Astrocyte of the cerebellum (primary cell): ENCODE results near the gene KRT85.

ENCODE experiments used
- DNase-seq: peaks from one replicate; pipeline ENCODE4 v3.0.0-alpha.2; 2011; ENCODE audit warnings: low read depth
- H3K4me3 ChIP-seq: 2 replicates; pipeline ENCODE4 v1.5.1; 2011; ENCODE audit warnings: mild to moderate bottlenecking, low read depth, low read length, moderate library complexity
- CTCF ChIP-seq: IDR thresholded peaks from 2 replicates; pipeline ENCODE4 v1.5.1; 2012; ENCODE audit warnings: low read length, low read depth, moderate library complexity, mild to moderate bottlenecking; ENCODE audit errors: missing control alignments
- in situ Hi-C: cut with HindIII; loops from 2 replicates; pipeline ENCODE4 v1.10.0; 2017; ENCODE audit warnings: low sequenced_read_pairs

Gene KRT85

GRCh38 chr12:52378091-52378490, 10.8 kb upstream of the KRT85 start:
- no peak for TF ChIP-seq CTCF
- in situ Hi-C loops = no loop called here
- no peak overlapping the region for H3K4me3 ChIP-seq
- no peak for DNase-seq

- no peak for TF ChIP-seq CTCF
- in situ Hi-C loops = no loop called here
- H3K4me3 ChIP-seq = no peak overlapping the region
- no peak for DNase-seq
Measured at GRCh38 chr12:52377266-52377665, 10.0 kb upstream of the KRT85 start.

- DNase-seq = peak; percentile 85
- TF ChIP-seq CTCF = peak; percentile 89
- in situ Hi-C loops = loop anchor here (25.0 kb wide), 1 partner anchor 615 kb away; no protein-coding TSS in a partner anchor
- no peak overlapping the region for H3K4me3 ChIP-seq
Measured at GRCh38 chr12:52372216-52373154, 5.2 kb upstream of the KRT85 start.

- in situ Hi-C loops = loop anchor here (25.0 kb wide), 1 partner anchor 616 kb away; no protein-coding TSS in a partner anchor
- no peak overlapping the region for H3K4me3 ChIP-seq
- DNase-seq = no peak
- no peak for TF ChIP-seq CTCF
Measured at GRCh38 chr12:52371716-52372115, 4.4 kb upstream of the KRT85 start.

GRCh38 chr12:52370926-52371608, 3.8 kb upstream of the KRT85 start:
- TF ChIP-seq CTCF = no peak
- in situ Hi-C loops = loop anchor here (25.0 kb wide), 1 partner anchor 616 kb away; no protein-coding TSS in a partner anchor
- DNase-seq = peak; percentile 79
- H3K4me3 ChIP-seq = no peak overlapping the region

- no peak overlapping the region for H3K4me3 ChIP-seq
- in situ Hi-C loops = loop anchor here (25.0 kb wide), 1 partner anchor 617 kb away; no protein-coding TSS in a partner anchor
- DNase-seq = no peak
- no peak for TF ChIP-seq CTCF
Measured at GRCh38 chr12:52369809-52370208, 2.5 kb upstream of the KRT85 start.
